D721Med (cell line): ENCODE results near the gene SAMHD1.

ENCODE experiments used
- DNase-seq: peaks from one replicate; pipeline ENCODE4 v3.0.0; 2011; ENCODE audit warnings: low spot score; ENCODE audit not compliant: insufficient read length
- FAIRE-seq: peaks from 2 replicates; lab custom pipeline; 2011; peaks lifted over from hg19 to GRCh38; lab: Jason Lieb, UNC
- CTCF ChIP-seq: IDR thresholded peaks from 2 replicates; pipeline ENCODE4 v1.5.1; 2012; ENCODE audit warnings: mild to moderate bottlenecking, control low read depth; ENCODE audit not compliant: insufficient read depth; ENCODE audit errors: missing control alignments

SAMHD1 gene

GRCh38 chr20:36856195-36856594, 95.3 kb downstream of the SAMHD1 start:
- no peak for TF ChIP-seq CTCF
- DNase-seq (no peak), FAIRE-seq (no peak)

DNA sequence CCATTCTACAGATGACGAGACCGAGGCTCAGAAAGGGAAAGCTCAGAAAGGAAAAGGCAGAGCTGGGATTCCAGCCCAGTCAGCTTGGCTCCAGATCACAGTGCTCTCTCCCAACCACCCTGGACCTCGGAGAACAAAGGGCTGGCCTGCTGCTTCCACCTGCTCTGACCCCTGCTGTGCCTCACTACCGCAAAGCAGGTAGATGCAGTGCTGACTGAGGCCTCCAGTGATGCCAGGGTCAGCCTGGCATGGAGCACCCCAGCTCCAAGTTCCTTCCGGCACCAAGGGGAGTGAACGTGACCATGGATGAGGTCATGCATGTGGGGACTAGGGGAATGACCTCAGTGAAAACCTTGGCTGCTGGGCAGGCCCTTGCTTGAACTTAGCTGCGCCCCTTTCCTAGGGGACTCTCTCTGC, 96.3 kb downstream of the SAMHD1 start:
- no peak for DNase-seq
- FAIRE-seq, result no peak
- no peak for TF ChIP-seq CTCF

DNA sequence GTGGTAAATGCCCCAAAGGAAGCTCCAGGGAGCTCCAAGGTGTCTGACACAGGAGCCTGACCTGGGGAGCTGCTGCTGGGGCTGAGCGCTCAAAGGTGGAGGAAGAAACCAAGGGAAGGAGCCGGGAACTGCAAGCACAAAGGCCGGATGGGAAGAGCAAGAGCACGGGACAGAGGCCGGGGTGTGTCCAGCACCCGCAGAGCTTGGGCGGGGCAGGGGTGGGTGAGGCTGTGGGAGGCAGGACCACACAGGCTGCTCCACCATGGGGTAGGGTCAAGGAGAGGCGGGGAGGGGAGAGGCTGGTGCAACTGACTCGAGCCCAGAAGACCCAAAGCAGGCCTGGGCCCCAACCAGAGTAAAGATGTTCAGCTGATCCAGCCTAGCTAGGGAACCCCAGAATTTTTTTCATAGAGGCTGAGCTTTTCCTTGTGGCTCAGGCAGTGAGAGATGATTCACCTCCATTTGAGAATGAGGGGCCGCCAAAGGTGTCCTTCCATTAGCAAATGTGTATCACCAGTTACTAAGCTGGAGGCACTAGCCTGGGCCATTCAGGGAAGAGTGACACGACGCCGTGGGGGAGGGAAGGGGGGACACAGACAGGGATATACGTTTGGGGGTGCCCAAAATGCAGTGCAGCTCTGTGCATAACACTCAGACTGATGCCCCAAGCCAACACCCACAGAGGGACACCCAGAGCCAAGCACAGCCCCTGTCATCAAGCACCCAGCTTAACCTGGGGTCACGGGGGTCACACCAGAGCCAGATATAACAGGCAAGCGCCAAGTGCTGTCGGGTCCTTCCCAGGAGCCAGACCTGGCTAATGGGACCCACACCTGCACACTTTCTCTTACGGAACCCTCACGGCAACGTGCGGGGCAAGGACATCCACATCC, 96.9 kb downstream of the SAMHD1 start:
- DNase-seq, result no peak
- FAIRE-seq, result no peak
- no peak for TF ChIP-seq CTCF

DNA sequence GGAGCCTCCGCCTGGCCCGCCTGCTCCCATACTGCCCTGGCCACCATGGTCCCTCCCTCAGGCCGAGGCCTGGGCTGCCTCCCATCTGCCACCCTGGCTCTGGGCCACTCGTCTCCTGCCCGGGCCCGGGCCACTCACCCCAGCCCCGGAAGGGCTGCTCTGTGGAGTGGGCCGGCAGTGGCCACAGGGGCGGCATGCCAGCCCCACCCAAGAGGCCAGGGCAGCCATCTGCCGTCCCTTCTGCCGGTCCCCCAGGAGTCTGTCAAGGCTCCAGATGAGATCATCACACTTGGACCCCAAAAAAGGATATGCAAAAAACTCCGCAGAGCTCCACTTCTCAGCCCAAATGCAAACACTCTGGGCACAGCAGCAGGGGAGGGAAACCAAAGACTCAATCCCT, 99.3 kb downstream of the SAMHD1 start:
- no peak for FAIRE-seq
- no peak for TF ChIP-seq CTCF
- DNase-seq, result no peak

- DNase-seq (no peak), FAIRE-seq (no peak)
- no peak for TF ChIP-seq CTCF
These were observed 100.0 kb downstream of the SAMHD1 start for GRCh38 chr20:36851490-36851889.

DNA sequence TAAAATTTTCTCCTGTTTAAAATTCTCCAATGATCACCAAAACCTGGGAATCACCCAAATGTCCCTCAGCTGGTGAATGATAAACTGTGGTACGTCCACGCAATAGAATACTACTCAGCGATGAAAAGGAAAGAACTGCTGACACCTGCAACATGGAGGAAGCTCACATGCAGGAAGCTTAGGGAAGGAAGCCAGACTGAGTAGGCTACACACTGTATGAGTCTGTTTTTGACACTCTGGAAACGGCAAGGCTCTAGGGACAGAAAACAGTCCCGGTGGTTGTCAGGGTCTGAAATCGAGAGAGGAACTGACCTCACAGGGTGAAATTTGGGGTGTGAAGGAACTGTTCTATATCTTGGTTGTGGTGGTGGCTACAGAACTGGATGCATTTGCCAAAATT, 100.7 kb downstream of the SAMHD1 start:
- no peak for DNase-seq
- FAIRE-seq, result no peak
- TF ChIP-seq CTCF, result no peak
